ENCODE data around the gene EFCAB7.

EFCAB7 gene

GRCh38 chr1:63600248-63600647, 76.9 kb downstream of the EFCAB7 start:
- intact Hi-C loops (cut with DNase I) = no loop called here
- DNase-seq = no peak

- no peak for DNase-seq
- intact Hi-C loops (cut with DNase I) = no loop called here
Measured at GRCh38 chr1:63601061-63601460, 77.7 kb downstream of the EFCAB7 start.

- no peak for DNase-seq
- intact Hi-C loops (cut with DNase I) = no loop called here
Measured at GRCh38 chr1:63601463-63601862, 78.1 kb downstream of the EFCAB7 start.

GRCh38 chr1:63601912-63602311, 78.6 kb downstream of the EFCAB7 start:
- intact Hi-C loops (cut with DNase I) = no loop called here
- no peak for DNase-seq

GRCh38 chr1:63602629-63603028, 79.3 kb downstream of the EFCAB7 start:
- intact Hi-C loops (cut with DNase I) = no loop called here
- no peak for DNase-seq

GRCh38 chr1:63603810-63604209, 80.5 kb downstream of the EFCAB7 start:
- DNase-seq = no peak
- intact Hi-C loops (cut with DNase I) = no loop called here

GRCh38 chr1:63607322-63607721, 84.0 kb downstream of the EFCAB7 start:
- intact Hi-C loops (cut with DNase I) = no loop called here
- DNase-seq = no peak

- DNase-seq = no peak
- intact Hi-C loops (cut with DNase I) = no loop called here
Measured at GRCh38 chr1:63611231-63611630, 87.9 kb downstream of the EFCAB7 start.

- no peak for DNase-seq
- intact Hi-C loops (cut with DNase I) = no loop called here
Measured at GRCh38 chr1:63612564-63612963, 89.2 kb downstream of the EFCAB7 start.

- intact Hi-C loops (cut with DNase I) = no loop called here
- no peak for DNase-seq
Measured at GRCh38 chr1:63612971-63613370, 89.6 kb downstream of the EFCAB7 start.

- peak in 5 of 10 donors; percentile 19 to 75 (median 36) for DNase-seq
- intact Hi-C loops (cut with DNase I) = loop anchor here (1.0 to 5.0 kb wide), 2 partner anchors 521 to 630 kb away; no protein-coding TSS in a partner anchor
Measured at GRCh38 chr1:63615768-63616420, 92.6 kb downstream of the EFCAB7 start.

GRCh38 chr1:63617450-63617849, 94.1 kb downstream of the EFCAB7 start:
- intact Hi-C loops (cut with DNase I) = loop anchor here (5.0 kb wide), 1 partner anchor 520 kb away; no protein-coding TSS in a partner anchor
- DNase-seq = no peak

GRCh38 chr1:63618011-63618410, 94.7 kb downstream of the EFCAB7 start:
- intact Hi-C loops (cut with DNase I) = loop anchor here (5.0 kb wide), 1 partner anchor 519 kb away; no protein-coding TSS in a partner anchor
- no peak for DNase-seq

- intact Hi-C loops (cut with DNase I) = loop anchor here (5.0 kb wide), 1 partner anchor 518 kb away; no protein-coding TSS in a partner anchor
- no peak for DNase-seq
Measured at GRCh38 chr1:63619558-63619957, 96.2 kb downstream of the EFCAB7 start.

GRCh38 chr1:63620671-63621070, 97.3 kb downstream of the EFCAB7 start:
- DNase-seq = no peak
- intact Hi-C loops (cut with DNase I) = no loop called here

- DNase-seq = no peak
- intact Hi-C loops (cut with DNase I) = no loop called here
Measured at GRCh38 chr1:63621075-63621474, 97.8 kb downstream of the EFCAB7 start.

GRCh38 chr1:63621698-63622097, 98.4 kb downstream of the EFCAB7 start:
- intact Hi-C loops (cut with DNase I) = no loop called here
- DNase-seq = peak in 7 of 10 donors; percentile 19 to 87 (median 39)
